CD14-positive monocyte (primary cell): ENCODE measurements around the gene ZXDC. TPM values are rescaled to one million over a fixed set of nuclear protein-coding genes. Genes with fewer than 3 reads are reported as not detected.

Source experiments
- DNase-seq, 3 donors: peaks; one replicate each; pipeline ENCODE4 v3.0.0-alpha.2; 2011 to 2022
- H2AFZ ChIP-seq: 2 replicates; pipeline ENCODE4 v1.6.0; 2012; ENCODE audit warnings: mild to moderate bottlenecking, low read depth, low read length, inconsistent platforms; ENCODE audit not compliant: insufficient read depth, poor library complexity, severe bottlenecking
- H3K27ac ChIP-seq, 2 donors: 1 replicate in 1 of 2; 2 replicates in 1 of 2; pipeline ENCODE4 v1.5.1; 2012 to 2013; ENCODE audit warnings: low read length in 2 of 2, control low read depth in 1 of 2, inconsistent platforms in 1 of 2, low read depth in 1 of 2, mild to moderate bottlenecking in 1 of 2
- H3K27me3 ChIP-seq, 2 donors: one replicate each; pipeline versions ENCODE4 v1.6.0 to v1.6.1; 2011 to 2013; ENCODE audit warnings: low read length in 2 of 2; ENCODE audit not compliant: control insufficient read depth in 2 of 2, insufficient read depth in 2 of 2
- H3K36me3 ChIP-seq, 2 donors: replicated peaks in 1 of 2; 1 replicate in 1 of 2; 2 replicates in 1 of 2; pipeline versions ENCODE4 v1.5.1 to v1.6.1; 2012 to 2013; ENCODE audit warnings: low read length in 2 of 2, control low read depth in 1 of 2, inconsistent platforms in 1 of 2, mild to moderate bottlenecking in 1 of 2; ENCODE audit not compliant: insufficient read depth in 2 of 2, control insufficient read depth in 1 of 2
- H3K4me1 ChIP-seq, 2 donors: 1 replicate in 1 of 2; 2 replicates in 1 of 2; pipeline versions ENCODE4 v1.5.1 to v1.6.1; 2012 to 2013; ENCODE audit warnings: low read length in 2 of 2, control low read depth in 1 of 2, inconsistent platforms in 1 of 2, mild to moderate bottlenecking in 1 of 2, moderate library complexity in 1 of 2; ENCODE audit not compliant: insufficient read depth in 2 of 2, control insufficient read depth in 1 of 2
- H3K4me2 ChIP-seq: replicated peaks from 2 replicates; pipeline ENCODE3; 2012; ENCODE audit warnings: low read length, moderate library complexity, mild to moderate bottlenecking; ENCODE audit not compliant: poor library complexity, severe bottlenecking; ENCODE audit errors: extremely low read depth
- H3K4me3 ChIP-seq, 3 experiments: fragments of 200-600 bp in 1 of 3; sonication (generic) in 1 of 3; replicated peaks in 1 of 3; 1 replicate in 2 of 3; 2 replicates in 1 of 3; pipeline ENCODE4 v1.5.1; 2011 to 2013; ENCODE audit warnings: low read length in 3 of 3, mild to moderate bottlenecking in 3 of 3, control low read depth in 2 of 3, low read depth in 2 of 3, inconsistent platforms in 1 of 3, moderate library complexity in 1 of 3
- H3K79me2 ChIP-seq: 2 replicates; pipeline ENCODE4 v1.6.0; 2012; ENCODE audit warnings: mild to moderate bottlenecking, control low read depth, inconsistent platforms, low read length, moderate library complexity; ENCODE audit not compliant: insufficient read depth
- H3K9ac ChIP-seq: 2 replicates; pipeline ENCODE4 v1.6.0; 2017; ENCODE audit warnings: low read length, mild to moderate bottlenecking; ENCODE audit not compliant: insufficient read depth, poor library complexity, severe bottlenecking
- H3K9me3 ChIP-seq, 2 donors: replicated peaks in 1 of 2; 1 replicate in 1 of 2; 2 replicates in 1 of 2; pipeline versions ENCODE4 v1.5.1 to v1.6.1; 2012 to 2013; ENCODE audit warnings: low read length in 2 of 2, control low read depth in 1 of 2; ENCODE audit not compliant: control insufficient read depth in 1 of 2, insufficient read depth in 1 of 2
- H4K20me1 ChIP-seq: 2 replicates; pipeline ENCODE4 v1.6.0; 2012; ENCODE audit warnings: mild to moderate bottlenecking, low read length, control low read depth, moderate library complexity; ENCODE audit not compliant: insufficient read depth
- H3K27ac Mint-ChIP-seq, 7 donors: one replicate each; pipeline ENCODE4 v1.8.0; 2020; ENCODE audit warnings: mild to moderate bottlenecking in 7 of 7, mixed read lengths in 7 of 7, moderate library complexity in 6 of 7, inconsistent platforms in 2 of 7
- H3K27me3 Mint-ChIP-seq, 3 donors: one replicate each; pipeline ENCODE4 v1.8.0; 2021 to 2022; ENCODE audit warnings: low read depth in 3 of 3, mild to moderate bottlenecking in 3 of 3, mixed read lengths in 3 of 3, moderate library complexity in 3 of 3, inconsistent platforms in 1 of 3
- H3K36me3 Mint-ChIP-seq, 2 donors: one replicate each; pipeline ENCODE4 v1.8.0; 2020; ENCODE audit warnings: mixed read lengths in 2 of 2, inconsistent platforms in 1 of 2, mild to moderate bottlenecking in 1 of 2
- H3K4me1 Mint-ChIP-seq: one replicate; pipeline ENCODE4 v1.8.0; 2020; ENCODE audit warnings: mild to moderate bottlenecking, mixed read lengths
- H3K4me3 Mint-ChIP-seq, 2 donors: one replicate each; pipeline ENCODE4 v1.8.0; 2020; ENCODE audit warnings: mild to moderate bottlenecking in 2 of 2, mixed read lengths in 2 of 2, moderate library complexity in 1 of 2
- H3K9me3 Mint-ChIP-seq, 7 donors: one replicate each; pipeline ENCODE4 v1.8.0; 2020 to 2022; ENCODE audit warnings: mixed read lengths in 7 of 7, mild to moderate bottlenecking in 6 of 7, moderate library complexity in 6 of 7, inconsistent platforms in 2 of 7
- CTCF ChIP-seq: fragments of 200-600 bp; IDR thresholded peaks from one replicate; pipeline ENCODE4 v1.8.0; 2022; ENCODE audit warnings: antibody characterized with exemption, mild to moderate bottlenecking
- WGBS: methylation state at CpG from one replicate; pipeline ENCODE4 v1.1.5; 2013; ENCODE audit warnings: missing lambda C conversion rate; ENCODE audit not compliant: insufficient coverage; 5-methylcytosine and 5-hydroxymethylcytosine counted together
- intact Hi-C, 2 donors: fragments of 100-400 bp; cut with micrococcal nuclease; formaldehyde crosslinking; loops; one replicate each; pipeline versions ENCODE4 v1.15.0 to v1.15.1; 2023
- polyA plus RNA-seq, 3 donors: library from polyadenylated mRNA; depleted of rRNA in 1 of 3; unstranded in 2 of 3; stranded (reverse) in 1 of 3; fragments of 300-500 nt in 2 of 3; fragments of >200 nt in 1 of 3; fragmentation: Illumina TruSeq in 2 of 3; gene quantifications; 1 replicate in 2 of 3; 2 replicates in 1 of 3; pipeline ENCODE4 v1.2.3, GENCODE V29; 2012 to 2021

Gene ZXDC
- polyA plus RNA-seq, 3 donors, result 6.3 to 44.8 (median 9.7) TPM

DNA sequence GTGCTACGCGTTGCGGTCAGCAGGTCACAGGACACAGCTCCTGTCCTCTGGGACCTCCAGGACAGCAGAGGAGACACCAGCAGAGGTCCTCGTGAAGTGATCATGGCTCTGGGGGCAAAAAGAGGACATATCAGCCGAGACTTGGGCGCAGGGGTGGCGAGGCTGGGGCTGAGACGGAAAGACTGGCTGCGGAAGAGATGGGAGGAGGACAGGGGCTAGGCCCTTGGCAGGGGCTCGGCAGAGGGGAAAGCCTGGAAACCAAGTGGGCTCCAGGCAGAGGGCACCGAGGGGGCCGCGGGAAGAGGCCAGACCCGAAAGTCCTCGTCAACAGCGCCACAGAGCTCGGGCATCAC is 85.9 kb downstream of the ZXDC start:
- Histone ChIP-seq H3K27ac (no peak overlapping the region), H3K9me3 (no peaks in the 10 kb centered on the region), H3K9ac (no peak overlapping the region), H2AFZ (peak overlapping the region; percentile 77), H4K20me1 (no peaks in the 10 kb centered on the region), H3K36me3 (no peaks in the 10 kb centered on the region), H3K79me2 (no peaks in the 10 kb centered on the region), H3K27me3 (peaks cover 10 to 36% of the 10 kb centered on the region in 2 donors), H3K4me2 (no peak overlapping the region), H3K4me1 (peaks cover 0 to 8% of the 10 kb centered on the region in 2 donors), H3K4me3 (peak overlapping the region in 1 of 3 experiments; percentile 36)
- no peak for DNase-seq
- H3K27ac Mint-ChIP-seq, result peak overlapping the region in 5 of 7 donors; percentile 44 to 81 (median 75)
- WGBS, result 57% methylated on average over 10 of the region's 17 CpGs
- peak overlapping the region; percentile 51 to 72 for H3K4me3 Mint-ChIP-seq
- intact Hi-C loops, result loop anchor here (1.0 to 10.0 kb wide), 5 partner anchors 142 to 465 kb away; no protein-coding TSS in a partner anchor
- H3K9me3 Mint-ChIP-seq, result peaks cover 0 to 6% (median 0%) of the 10 kb centered on the region in 7 donors
- H3K36me3 Mint-ChIP-seq, result no peaks in the 10 kb centered on the region
- H3K27me3 Mint-ChIP-seq, result peaks cover 36 to 68% (median 52%) of the 10 kb centered on the region in 3 donors
- H3K4me1 Mint-ChIP-seq, result peaks cover 7% of the 10 kb centered on the region
- TF ChIP-seq CTCF, result no peak

- peak overlapping the region; percentile 55 for H3K9ac ChIP-seq
Observed at GRCh38 chr3:126389112-126389793, 86.4 kb downstream of the ZXDC start.

More at GRCh38 chr3:126389112-126389793, 86.4 kb downstream of the ZXDC start:
- Mint-ChIP-seq H3K4me3 (peak overlapping the region; percentile 51 to 72), H3K4me1 (peaks cover 7% of the 10 kb centered on the region), H3K27me3 (peaks cover 31 to 63% (median 48%) of the 10 kb centered on the region in 3 donors), H3K27ac (peak overlapping the region in 6 of 7 donors; percentile 31 to 81 (median 68)), H3K36me3 (no peaks in the 10 kb centered on the region), H3K9me3 (peaks cover 0 to 5% (median 0%) of the 10 kb centered on the region in 7 donors)
- no peaks in the 10 kb centered on the region for H3K9me3 ChIP-seq
- H3K27ac ChIP-seq, result peak overlapping the region; percentile 38 to 40
- no peaks in the 10 kb centered on the region for H4K20me1 ChIP-seq
- peak; percentile 90 to 92 (median 91) for DNase-seq
- H2AFZ ChIP-seq, result peak overlapping the region; percentile 77
- intact Hi-C loops, result loop anchor here (1.0 to 10.0 kb wide), 4 partner anchors 142 to 255 kb away; no protein-coding TSS in a partner anchor
- 4% methylated on average over 58 of the region's 58 CpGs for WGBS
- H3K4me1 ChIP-seq, result peaks cover 0 to 8% of the 10 kb centered on the region in 2 donors
- H3K4me2 ChIP-seq, result peak overlapping the region; percentile 63
- peak overlapping the region in 1 of 3 experiments; percentile 36 for H3K4me3 ChIP-seq
- peaks cover 6 to 30% of the 10 kb centered on the region in 2 donors for H3K27me3 ChIP-seq
- no peaks in the 10 kb centered on the region for H3K36me3 ChIP-seq
- no peaks in the 10 kb centered on the region for H3K79me2 ChIP-seq
- TF ChIP-seq CTCF, result peak; percentile 95

Other genes starting within 250 kb of the ZXDC start
- not detected for gene KLF15, start 118.5 kb downstream of the ZXDC start, polyA plus RNA-seq
- not detected for gene CFAP100, start 81.0 kb downstream of the ZXDC start, polyA plus RNA-seq
- gene UROC1, start 41.9 kb upstream of the ZXDC start, polyA plus RNA-seq, result not detected
- 10 to 100 TPM; 16.6 to 41.8 (median 39.2) TPM for gene CHST13, start 48.3 kb upstream of the ZXDC start, polyA plus RNA-seq
- not detected for gene C3orf22, start 83.0 kb upstream of the ZXDC start, polyA plus RNA-seq
- gene TXNRD3, start 179.2 kb upstream of the ZXDC start, polyA plus RNA-seq, result 1 to 10 TPM in 1 of 3 donors, under 1 TPM in 2; 0.57 to 1.7 (median 0.90) TPM
- gene CHCHD6, start 228.3 kb upstream of the ZXDC start, polyA plus RNA-seq, result 1 to 10 TPM; 1.1 to 1.8 (median 1.8) TPM